GM19238 (cell line): ENCODE results near the gene SNRNP25.
A peak's percentile ranks its signal among the peaks of the same experiment; 100 is the strongest.

Source experiments
- DNase-seq: peaks from one replicate; pipeline ENCODE4 v3.0.0; 2011; ENCODE audit warnings: low spot score; ENCODE audit not compliant: insufficient read length

The SNRNP25 gene

DNA sequence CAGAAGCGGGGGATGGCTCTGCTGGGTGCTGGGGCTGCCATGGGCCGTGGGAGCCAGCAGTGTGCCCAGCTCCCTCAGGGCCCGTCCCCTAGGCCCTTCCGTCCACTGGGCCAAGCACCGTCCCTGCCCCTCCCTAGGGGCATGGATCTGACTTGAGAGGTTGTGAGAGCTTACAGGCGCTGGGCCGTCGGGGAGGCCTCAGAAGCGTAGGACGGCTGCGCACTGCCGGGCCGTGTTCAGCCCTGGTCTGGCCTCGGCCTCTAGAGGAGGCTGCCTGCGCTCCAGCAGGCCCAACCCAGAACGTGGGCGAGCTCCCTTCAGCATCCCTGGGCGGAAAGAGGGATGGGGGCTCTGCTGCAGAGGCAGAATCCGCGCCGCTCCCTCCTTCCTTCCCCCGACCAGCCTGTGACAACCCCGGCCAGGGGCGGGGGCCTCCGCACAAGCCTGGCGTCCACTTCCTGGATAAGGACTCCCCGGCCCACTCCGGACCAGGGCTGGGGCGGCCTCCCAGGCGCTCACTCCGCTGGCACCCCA is 23.7 kb downstream of the SNRNP25 start:
- peak; percentile 73 for DNase-seq

DNA sequence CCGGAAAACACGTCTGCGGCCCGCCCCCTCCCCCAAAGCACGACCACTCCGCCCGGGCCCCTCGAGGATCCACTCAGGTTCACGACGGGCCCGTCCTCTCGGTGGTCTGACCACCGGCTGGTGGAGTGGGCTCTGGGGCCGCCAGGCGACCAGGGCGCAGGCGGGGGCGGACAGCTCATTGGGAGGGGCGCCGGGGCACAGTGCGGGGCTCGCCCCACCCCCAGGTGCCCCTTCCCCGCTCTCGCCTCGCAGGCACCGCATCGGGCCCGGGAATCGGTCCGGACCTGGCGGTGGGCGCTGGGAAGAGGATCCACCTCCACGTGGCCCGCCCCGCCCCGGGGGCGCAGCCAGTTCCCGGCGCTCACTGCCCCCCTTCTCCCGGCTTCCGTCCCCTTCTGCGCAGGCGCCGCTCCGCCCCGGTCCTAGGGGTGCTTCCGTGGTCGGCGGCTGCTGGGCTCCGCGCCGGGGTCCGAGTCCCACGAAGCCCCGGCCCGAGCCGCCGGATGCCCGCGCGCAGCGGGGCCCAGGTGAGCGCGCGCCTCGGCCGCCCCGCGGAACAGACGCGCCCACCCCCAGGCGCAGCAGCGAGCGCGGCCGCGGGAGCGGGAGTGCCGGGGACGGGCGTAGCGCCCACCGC is 24.3 kb downstream of the SNRNP25 start, which contains the start of gene MPG:
TSS of gene MPG (plus strand) at position 419 of the 637 bp plus-strand sequence. CDS start at position 504, 85 bp downstream.
- peak; percentile 99 for DNase-seq

DNA sequence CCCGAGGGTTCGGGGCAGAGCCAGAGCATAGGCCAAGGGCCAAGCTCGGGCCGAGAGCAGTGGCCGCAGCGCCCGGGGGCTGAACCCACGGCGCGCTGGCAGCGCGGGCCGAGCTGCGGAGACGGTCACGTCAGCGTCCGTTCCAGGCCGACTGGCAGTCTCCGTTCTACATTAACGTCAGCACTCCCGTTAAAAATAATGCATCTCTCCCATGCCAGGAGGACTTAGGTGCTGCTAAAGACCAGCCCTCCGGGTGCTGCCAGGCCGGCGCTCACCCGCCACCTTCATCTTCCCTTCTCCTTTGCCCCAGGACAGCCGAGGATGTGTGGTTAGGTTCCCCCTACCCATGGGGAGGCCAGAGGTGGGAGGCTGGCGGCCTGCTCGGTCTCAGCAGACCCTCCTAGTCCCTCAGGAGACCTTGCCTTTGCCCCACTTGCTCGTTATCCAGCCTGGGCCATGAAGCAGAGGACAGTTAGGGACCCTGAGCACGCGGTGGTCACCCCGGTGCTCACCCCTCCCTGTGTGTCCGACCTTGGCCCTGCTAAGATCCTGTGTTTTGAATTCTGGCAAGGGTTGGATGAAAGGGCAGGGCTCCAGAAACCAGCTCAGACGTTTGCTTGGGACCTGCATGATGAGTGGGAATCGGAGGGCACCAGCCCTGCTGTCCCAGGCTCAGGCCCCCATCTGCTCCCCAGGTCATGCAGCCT is 25.0 kb downstream of the SNRNP25 start:
- DNase-seq, result peak; percentile 65

DNA sequence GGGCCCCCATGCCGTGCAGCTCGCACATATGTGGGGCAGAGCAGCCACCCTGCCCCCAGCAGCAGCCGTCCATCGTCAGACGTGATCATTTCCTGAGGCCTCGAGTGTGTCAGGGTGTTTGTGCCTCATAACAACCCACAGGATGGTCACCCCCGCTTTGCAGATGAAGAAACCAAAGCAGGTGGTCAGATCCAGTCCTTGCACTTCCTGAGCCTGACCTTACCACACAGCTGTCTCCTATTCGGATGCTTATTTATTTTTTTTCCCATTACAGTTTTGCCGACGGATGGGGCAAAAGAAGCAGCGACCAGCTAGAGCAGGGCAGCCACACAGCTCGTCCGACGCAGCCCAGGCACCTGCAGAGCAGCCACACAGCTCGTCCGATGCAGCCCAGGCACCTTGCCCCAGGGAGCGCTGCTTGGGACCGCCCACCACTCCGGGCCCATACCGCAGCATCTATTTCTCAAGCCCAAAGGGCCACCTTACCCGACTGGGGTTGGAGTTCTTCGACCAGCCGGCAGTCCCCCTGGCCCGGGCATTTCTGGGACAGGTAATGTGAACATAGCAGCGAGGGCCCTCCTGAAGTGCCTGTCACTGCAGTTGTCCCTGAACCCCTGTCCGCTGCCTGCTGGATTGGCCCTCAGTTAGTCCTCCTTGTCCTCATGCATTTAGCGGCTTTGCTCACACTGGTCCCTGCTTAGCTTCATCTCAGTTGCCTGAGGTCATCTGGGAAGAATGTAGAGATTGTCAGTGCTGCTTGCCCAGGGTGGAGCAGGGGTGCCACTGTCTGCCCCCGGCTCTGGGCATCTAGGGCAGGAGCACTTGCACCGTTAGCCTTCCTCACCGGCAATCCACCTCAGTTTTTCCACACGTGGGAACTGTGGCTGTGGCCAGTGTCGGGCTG is 25.8 kb downstream of the SNRNP25 start:
- no peak for DNase-seq

DNA sequence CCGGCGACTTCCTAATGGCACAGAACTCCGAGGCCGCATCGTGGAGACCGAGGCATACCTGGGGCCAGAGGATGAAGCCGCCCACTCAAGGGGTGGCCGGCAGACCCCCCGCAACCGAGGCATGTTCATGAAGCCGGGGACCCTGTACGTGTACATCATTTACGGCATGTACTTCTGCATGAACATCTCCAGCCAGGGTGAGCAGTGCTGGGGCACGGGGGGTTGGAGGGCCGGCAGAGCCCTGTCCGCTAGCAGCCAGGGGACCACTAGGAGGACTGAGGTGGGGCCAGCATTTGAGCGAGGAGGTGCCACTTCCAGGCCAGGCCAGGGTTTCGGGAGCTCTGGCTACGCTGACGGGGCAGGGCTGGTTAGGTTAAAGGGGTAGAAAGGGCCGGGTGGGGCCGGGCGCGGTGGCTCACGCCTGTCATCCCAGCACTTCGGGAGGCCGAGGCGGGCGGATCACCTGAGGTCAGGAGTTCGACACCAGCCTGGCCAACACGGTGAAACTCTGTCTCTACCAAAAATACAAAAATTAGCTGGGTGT is 29.5 kb downstream of the SNRNP25 start:
- DNase-seq, result no peak

DNA sequence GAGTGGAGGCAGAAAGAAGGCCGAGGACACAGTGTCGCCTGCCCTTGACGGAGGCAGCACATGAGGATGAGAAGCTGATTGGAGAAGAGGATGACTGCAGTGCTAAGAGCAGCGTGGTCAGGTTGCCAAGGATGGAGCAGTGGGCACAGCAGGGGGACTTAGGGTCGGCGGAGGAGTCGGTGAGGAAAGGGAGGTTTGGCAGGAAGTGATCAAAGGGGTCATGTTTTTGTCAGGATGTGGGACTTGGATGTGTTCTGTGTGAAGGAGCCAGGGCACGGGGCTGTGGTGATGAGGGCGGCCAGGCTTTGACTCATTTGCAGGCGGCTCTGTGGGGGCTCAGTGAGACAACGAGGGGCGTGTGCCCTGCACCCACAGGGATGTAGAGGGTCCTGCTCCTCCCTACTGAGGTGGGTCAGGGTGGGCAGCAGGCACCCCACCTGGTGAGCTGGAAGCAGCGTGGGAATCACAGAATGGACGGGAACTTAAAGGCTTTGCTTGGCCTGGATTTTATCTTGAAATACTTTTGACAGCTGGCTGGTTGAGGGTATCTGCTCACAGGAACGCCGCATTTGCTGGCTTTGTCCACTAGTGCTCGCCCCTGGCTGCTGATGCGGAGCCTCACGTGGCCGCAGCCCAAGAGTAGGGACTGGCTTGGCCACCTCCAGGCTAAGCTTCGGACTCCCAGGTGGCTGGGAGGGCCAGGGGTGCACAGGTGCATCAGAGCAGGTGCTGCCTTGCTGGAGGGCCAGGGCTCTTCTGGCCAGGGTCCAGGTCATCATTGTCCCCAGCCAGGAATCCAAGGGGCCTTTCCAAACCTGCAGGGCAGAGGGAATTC is 30.4 kb downstream of the SNRNP25 start:
- DNase-seq, result no peak

DNA sequence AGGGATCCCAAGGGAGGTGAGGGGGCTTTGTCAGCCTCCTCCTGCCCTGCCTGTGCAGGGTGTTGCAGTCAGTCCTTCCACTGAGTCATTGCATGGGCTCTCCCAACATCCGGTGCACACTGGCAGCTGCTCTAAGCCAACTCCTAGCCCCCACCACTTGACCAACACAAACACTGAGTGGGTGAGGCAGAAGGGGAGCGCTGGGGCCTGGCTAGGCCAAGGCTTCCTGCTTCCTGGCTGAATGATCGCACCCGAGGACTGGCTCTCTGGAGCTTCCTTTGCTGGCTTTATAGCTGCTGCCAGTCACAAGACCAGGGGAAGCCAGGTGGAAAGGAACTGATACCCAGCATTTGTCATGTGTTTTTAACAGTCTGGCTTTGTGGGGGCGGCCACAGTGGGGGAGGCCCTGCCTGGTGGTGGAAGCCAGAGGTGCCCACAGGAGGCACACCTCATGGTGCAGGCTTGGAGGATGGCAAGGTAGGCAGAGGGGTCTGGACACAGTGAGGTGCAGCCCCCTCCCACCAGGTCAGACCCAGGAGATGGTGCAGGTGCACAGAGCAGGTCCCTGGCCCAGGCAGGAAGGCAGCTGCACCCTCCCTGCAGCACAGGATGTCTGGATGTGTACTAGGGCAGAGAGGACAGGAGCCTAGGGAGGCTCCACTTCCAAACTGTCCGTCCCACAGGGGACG is 31.2 kb downstream of the SNRNP25 start:
- DNase-seq, result peak; percentile 74

DNA sequence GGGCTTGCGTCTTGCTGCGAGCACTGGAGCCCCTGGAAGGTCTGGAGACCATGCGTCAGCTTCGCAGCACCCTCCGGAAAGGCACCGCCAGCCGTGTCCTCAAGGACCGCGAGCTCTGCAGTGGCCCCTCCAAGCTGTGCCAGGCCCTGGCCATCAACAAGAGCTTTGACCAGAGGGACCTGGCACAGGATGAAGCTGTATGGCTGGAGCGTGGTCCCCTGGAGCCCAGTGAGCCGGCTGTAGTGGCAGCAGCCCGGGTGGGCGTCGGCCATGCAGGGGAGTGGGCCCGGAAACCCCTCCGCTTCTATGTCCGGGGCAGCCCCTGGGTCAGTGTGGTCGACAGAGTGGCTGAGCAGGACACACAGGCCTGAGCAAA is 31.8 kb downstream of the SNRNP25 start:
- no peak for DNase-seq

DNA sequence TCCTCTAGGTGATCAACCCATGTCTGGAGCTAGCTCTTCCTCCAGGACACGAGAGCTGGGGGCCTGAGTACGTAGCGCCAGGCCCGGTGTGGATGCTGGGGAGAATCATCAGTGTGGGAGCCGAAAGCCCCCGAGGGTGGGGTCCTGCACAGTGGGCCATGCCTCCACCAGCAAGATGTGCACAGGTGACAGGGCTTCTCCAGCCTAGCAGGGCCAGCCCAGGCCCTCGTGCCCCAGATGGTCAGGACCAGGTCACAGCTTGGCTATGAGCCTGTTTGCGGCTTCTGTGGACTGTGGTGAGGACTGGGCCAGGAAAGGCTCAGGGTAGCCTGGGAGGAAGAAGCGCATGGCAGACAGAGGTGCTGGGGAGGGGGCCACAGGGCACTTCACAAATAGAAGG is 32.2 kb downstream of the SNRNP25 start:
- no peak for DNase-seq

DNA sequence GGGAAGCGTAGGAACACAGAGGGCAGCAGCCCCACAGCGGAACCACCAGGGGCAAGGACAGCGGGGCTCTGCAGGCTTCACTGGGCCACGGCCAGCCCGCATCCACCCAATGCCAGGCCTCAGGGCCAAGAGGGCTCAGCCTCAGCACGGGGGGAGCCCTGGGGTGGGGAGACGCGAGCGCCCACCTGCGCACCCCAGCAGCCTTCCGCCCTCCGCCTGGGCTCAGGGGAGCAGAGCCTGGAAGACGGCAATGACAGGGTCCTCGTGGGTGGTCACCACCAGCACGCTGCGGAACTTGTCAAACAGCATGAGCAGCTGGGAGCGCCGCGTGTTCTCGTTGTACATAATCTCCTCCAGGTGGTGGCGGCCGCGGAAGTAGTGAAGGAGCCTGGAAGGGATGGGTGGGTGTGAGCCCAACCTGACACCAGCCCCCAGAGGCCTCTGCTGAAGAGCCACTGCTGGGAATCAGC is 32.9 kb downstream of the SNRNP25 start:
- no peak for DNase-seq

DNA sequence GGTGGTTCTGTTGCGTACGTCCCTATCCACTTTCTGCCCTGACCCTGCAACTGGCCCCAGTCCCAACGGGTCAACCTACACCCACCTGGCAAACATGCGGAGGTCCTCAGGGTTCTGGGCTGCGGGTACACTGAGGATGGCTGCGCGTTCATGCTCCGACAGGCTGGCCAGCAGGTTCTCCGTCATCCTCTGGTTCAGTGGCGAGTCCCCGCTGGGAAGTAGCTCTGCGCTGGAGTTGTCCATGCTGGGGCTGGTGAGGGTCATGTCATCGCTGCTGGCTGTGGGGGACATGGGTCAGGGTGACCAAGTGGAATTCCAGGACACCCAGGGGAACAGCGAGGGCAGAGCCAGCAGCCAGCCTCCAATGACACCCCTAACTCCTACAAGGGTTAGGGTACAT is 35.0 kb downstream of the SNRNP25 start:
- no peak for DNase-seq

DNA sequence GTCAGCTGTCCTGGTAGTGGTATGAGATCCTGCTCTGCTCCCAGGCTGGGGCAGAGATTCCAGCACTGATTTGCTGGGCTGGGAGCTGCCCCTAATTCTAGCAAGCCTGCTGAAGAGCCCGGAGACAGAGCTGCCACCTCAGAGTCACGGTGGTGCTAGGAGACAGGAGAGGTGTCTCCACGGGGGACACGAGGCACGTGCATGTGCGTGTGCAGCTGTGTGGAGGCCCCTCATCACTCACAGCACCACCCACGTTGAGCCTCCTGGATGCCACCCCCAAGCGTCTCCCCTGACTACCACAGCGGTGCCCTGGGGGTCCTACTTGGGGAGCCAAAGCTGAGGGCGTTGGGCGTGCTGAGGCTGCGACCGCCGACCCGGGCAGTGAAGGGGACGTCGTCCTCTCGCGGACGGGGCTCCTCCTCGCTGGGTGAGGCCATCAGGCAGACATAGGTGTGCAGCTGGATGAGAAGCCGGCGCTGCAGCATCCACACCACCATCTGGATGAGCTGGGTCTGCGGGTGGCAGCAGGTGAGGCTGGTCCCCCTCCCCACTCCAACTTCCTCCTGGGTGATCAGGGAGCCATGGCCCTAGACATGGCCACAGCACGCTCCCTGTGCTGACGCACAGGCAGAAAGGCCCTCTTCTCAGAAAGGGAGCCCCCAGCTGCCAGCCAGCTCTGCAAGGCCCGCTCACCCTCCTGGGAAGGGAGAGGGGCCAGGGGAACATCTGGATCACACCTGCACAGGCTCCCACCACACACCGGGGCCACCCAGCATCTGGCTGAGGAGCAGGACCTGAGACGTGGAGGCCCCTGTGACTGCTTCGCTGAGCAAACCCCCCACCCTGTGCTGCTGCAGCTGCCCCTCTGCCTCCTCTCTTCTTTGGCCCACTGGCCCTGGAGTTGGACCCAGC is 36.0 kb downstream of the SNRNP25 start:
- DNase-seq, result no peak

DNA sequence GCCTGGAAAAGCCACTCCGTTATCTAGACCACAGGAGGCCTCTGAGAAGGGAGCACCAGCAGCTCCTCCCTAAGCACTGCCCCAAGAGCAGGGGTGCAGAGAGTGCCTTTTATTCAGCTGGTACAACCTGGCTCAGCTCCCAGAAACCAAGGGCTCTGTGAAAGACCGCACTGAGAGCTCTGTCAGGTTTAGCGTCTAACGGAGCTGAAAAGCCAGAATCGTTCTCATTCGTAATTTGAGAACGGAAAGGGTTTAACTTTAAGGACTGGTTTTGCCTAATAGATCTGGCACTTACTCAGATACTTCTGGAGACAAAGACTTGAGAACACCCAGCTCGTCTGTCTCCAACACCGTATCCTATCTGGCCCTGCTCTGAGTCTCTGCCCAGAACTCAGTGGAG is 37.9 kb downstream of the SNRNP25 start:
- no peak for DNase-seq

DNA sequence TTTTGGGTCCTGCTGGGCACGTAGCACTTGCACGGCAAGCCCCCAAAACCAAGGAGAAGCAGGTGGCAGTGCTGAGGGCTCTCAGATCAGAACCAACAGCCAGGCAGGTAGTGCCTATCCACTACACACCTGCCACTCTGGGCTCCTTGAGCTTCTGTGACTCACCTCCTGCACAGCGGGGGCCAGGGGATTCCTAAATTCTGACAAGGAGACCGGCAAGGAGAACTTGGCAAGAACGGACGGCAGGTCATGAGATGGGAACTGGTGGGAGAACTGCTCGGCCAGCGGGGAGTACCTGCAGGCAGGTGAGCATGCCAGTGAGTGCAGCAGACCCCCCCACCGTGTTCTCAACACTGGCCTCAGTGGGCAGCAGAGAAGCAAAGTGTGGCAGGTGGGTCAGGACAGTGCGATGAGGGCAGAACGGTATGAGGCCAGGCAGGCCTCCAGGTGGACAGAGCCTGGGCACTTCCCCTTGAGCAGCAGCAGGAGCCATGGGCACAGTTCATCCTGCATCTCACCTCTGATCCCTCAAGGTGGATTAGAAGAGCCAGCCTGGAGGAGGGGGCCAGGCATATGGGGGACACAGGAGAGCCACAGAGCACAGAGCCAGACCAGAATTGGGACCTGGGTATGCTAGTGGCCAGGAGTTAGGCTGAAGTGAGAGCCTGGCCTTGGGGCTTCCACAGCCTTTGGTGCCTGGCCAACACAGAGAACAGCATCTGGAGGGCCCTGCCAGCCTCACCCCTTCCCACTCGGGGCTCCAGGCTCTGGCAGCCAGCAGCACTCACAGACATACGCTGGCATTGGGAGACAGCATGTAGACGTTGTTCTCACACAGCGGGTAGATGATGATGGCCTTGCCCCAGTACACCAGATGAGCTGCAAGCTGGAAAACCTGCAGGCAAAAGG is 39.1 kb downstream of the SNRNP25 start:
- DNase-seq, result no peak

DNA sequence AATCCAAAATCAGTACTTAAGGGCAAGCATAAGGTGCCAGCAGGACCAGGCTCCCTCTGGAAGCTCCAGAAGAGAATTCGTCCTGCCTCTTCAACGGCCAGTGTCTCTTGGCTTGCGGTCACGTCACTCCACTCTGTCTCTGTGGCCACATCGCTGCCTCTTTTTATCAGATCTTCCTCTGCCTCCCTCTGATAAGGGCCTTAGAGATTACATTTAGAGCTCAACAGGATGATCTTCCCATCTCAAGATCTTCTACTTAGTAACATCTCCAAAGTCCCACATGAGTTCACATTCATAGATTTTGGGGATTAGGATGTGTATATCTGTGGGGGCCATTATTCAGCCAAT is 41.3 kb downstream of the SNRNP25 start:
- DNase-seq, result no peak

DNA sequence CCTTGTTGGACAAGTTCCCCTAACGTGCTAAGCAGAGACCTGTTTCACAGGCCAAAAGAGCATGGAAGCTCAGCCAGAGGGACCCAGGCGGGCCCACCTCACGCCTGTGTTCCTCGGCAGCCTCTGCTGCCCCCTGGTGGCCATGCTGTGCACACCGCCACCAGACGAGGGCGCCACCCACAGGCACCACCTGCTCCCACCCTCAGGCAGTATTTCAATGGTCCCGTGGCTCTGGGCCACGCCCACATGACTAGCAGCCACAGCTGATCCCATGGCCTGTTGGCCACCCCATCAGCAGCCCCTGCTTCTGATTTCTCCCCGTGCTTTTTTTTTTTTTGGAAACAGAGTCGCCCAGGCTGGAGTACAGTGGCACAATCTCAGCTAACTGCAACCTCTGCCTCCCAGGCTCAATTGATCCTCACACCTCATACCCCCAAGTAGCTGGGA is 43.3 kb downstream of the SNRNP25 start:
- DNase-seq, result peak; percentile 94

DNA sequence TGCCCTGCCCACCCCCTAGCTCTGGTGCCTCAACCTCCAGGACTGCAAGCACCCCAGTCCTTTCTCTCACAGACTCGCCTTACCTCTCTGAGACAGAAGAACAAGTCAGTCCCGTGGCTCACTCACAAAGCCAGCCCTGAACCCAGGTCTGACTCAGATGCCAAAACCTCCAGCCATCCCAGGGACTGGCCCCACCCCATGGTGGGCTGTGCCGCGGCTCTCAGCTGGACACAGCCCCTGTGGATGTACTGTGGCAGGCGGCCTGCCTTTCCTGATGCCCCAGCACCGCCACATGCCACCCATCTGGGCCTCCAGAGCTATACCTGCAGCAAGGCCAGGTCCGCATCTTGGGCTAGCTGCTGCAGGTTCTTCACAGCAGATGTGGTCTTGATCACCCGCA is 44.2 kb downstream of the SNRNP25 start:
- DNase-seq, result no peak

DNA sequence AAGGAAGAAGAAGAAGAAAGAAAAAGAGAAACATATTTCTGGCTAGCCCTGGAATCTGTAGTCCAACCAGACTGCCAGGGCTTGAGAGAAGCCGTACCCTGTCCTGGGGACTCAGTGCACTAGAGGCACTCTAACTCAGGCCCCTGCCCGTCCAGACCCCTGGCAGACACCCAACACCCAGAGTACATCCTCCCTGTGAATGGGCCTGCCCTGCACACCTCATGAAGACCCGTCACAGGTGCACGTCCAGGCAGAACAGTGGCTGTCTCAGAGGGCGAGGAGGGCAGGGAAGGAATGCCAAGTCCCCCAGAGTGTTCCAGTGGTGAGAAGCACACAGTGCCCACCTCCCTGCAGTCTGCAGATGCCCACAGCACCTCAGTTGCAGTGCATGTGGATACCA is 47.4 kb downstream of the SNRNP25 start:
- DNase-seq, result no peak
